Measurements from ENCODE around the gene TUBB1. TPM values are rescaled to one million over a fixed set of nuclear protein-coding genes. Genes with fewer than 3 reads are reported as not detected.

The TUBB1 gene
- total RNA-seq, 4 donors from 2014 or later, result 0.15 TPM; not detected in 3

- Histone ChIP-seq H3K27me3 (no peaks in the 10 kb centered on the region), H3K27ac (no peak overlapping the region), H3K4me1 (peaks cover 0 to 11% (median 0%) of the 10 kb centered on the region in 3 donors), H3K36me3 (peaks cover 0 to 98% of the 10 kb centered on the region in 2 donors), H3K4me3 (no peak overlapping the region), H3K9me3 (no peaks in the 10 kb centered on the region)
- WGBS, 2 donors (ENCODE audit: low coverage in 1 of 2), result 83 to 85% methylated on average over 9 to 11 of the region's 11 CpGs
- TF ChIP-seq POLR2A (IDR thresholded peaks at IDR 0.05), result no peak
- no peak for ATAC-seq
These were observed 20.6 kb upstream of the TUBB1 start for GRCh38 chr20:58998656-58999055.

DNA sequence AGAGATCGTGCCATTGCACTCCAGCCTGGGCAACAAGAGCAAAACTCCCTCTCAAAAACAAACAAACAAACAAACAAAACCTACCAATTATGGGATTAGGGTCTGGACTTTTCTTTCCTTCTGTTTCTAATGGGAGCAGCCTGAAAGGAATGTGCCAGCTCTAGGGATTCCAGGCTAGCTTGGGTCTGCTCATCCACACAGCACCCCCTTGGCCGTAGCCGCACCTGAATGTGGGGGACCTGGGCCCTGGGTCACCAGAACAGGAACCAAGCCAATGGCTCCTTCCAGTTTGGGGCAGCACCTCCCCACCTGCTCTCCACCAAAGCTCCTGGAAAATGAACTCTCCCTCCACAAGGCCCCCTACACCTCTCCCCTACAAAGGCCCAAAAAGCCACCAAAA is 18.9 kb upstream of the TUBB1 start:
- no peaks in the 10 kb centered on the region for H3K27me3 ChIP-seq
- no peak overlapping the region for H3K27ac ChIP-seq
- peaks cover 0 to 90% of the 10 kb centered on the region in 2 donors for H3K36me3 ChIP-seq
- peaks cover 0 to 28% (median 13%) of the 10 kb centered on the region in 3 donors for H3K4me1 ChIP-seq
- H3K9me3 ChIP-seq, result no peaks in the 10 kb centered on the region
- ATAC-seq, result no peak
- WGBS, 2 donors (ENCODE audit: low coverage in 1 of 2), result 50 to 100% methylated on average over 1 to 2 of the region's 3 CpGs
- H3K4me3 ChIP-seq, result no peak overlapping the region
- TF ChIP-seq CTCF (IDR thresholded peaks at IDR 0.05) (no peak), POLR2AphosphoS5 (IDR thresholded peaks at IDR 0.05) (no peak), EP300 (IDR thresholded peaks at IDR 0.05) (no peak), POLR2A (IDR thresholded peaks at IDR 0.05) (no peak)

DNA sequence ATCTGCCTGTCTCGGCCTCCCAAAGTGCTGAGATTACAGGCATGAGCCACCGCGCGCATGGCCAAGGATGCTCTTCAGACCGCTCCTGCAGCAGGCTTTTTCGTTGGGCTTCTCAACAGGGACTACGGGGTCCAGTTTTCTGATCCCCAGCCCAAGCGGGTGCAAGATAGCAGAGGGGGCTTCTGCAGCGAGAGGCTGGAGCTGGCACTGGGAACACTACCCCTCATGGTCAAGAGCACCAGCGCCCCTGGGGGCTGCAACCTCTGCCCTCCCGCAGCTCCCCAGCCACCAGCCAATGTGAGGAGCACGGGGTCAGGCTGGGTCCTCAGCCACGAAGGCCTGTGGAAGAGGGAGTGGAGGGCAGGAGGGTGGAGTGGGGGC is 18.2 kb upstream of the TUBB1 start:
- TF ChIP-seq EP300 (IDR thresholded peaks at IDR 0.05) (no peak), CTCF (IDR thresholded peaks at IDR 0.05) (no peak), POLR2A (IDR thresholded peaks at IDR 0.05) (no peak), POLR2AphosphoS5 (IDR thresholded peaks at IDR 0.05) (no peak)

DNA sequence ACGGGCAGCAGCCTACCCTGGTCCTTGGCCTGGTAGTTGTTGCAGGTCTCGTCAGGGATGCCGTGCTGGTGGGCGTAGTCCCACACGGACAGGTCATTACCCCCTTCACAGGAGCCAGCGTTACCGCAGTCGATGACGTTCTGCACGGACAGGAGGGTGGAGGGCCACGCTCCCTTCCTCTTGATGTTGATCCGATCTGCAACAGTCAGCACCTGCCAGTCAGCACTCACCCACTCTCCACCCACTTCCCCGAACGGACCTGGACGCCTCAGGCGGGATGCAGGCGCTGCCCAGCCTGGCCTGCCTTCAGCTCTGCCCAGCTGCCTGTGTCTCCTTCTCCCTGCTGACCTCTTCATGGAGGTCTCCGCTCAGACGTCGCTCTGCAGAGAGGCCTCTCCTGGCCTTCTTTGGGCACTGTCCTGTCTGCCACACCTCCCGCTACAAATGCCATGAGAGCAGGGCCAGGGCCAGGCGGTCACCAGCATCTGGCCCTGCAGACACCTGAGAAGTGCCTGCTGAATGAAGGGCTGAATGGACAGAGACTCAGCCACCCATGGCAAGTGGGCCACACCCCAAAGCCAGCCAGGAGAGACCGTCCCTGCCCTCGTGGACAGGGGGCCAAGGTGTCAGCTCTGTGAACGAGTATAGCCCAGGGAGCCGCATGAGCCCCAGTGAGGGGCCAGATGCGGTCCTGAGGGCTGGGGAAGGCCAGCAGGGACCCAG is 17.6 kb upstream of the TUBB1 start:
- WGBS, 2 donors (ENCODE audit: low coverage in 1 of 2), result 98% methylated on average over 14 of the region's 27 CpGs; no CpG with 5 or more reads in 1 of the 2 donors
- H3K36me3 ChIP-seq, result peaks cover 0 to 77% of the 10 kb centered on the region in 2 donors
- H3K4me1 ChIP-seq, result peaks cover 0 to 41% (median 25%) of the 10 kb centered on the region in 3 donors
- no peak overlapping the region for H3K4me3 ChIP-seq
- no peaks in the 10 kb centered on the region for H3K27me3 ChIP-seq
- no peaks in the 10 kb centered on the region for H3K9me3 ChIP-seq
- ATAC-seq, result no peak
- no peak overlapping the region for H3K27ac ChIP-seq
- TF ChIP-seq CTCF (IDR thresholded peaks at IDR 0.05), result no peak
- no peak for TF ChIP-seq EP300 (IDR thresholded peaks at IDR 0.05)
- no peak for TF ChIP-seq POLR2A (IDR thresholded peaks at IDR 0.05)
- TF ChIP-seq POLR2AphosphoS5 (IDR thresholded peaks at IDR 0.05), result no peak

More for the DNA sequence above, 18.2 kb upstream of the TUBB1 start:
- H3K9me3 ChIP-seq, result no peaks in the 10 kb centered on the region
- no peak overlapping the region for H3K27ac ChIP-seq
- ATAC-seq, result no peak
- peaks cover 0 to 83% of the 10 kb centered on the region in 2 donors for H3K36me3 ChIP-seq
- no peak overlapping the region for H3K4me3 ChIP-seq
- no CpG with 5 or more reads among the region's 13 CpGs for WGBS, 2 donors (ENCODE audit: low coverage in 1 of 2)
- no peaks in the 10 kb centered on the region for H3K27me3 ChIP-seq
- peaks cover 0 to 35% (median 20%) of the 10 kb centered on the region in 3 donors for H3K4me1 ChIP-seq

GRCh38 chr20:59002388-59002787 is 16.8 kb upstream of the TUBB1 start:
- TF ChIP-seq CTCF (IDR thresholded peaks at IDR 0.05) (no peak), POLR2AphosphoS5 (IDR thresholded peaks at IDR 0.05) (no peak), EP300 (IDR thresholded peaks at IDR 0.05) (no peak), POLR2A (IDR thresholded peaks at IDR 0.05) (no peak)
- 92 to 96% methylated on average over 3 to 6 of the region's 8 CpGs for WGBS, 2 donors (ENCODE audit: low coverage in 1 of 2)
- Histone ChIP-seq H3K4me1 (peaks cover 0 to 44% (median 26%) of the 10 kb centered on the region in 3 donors), H3K9me3 (no peaks in the 10 kb centered on the region), H3K27ac (no peak overlapping the region), H3K36me3 (peaks cover 0 to 70% of the 10 kb centered on the region in 2 donors), H3K27me3 (no peaks in the 10 kb centered on the region), H3K4me3 (no peak overlapping the region)
- no peak for ATAC-seq

All from gastroesophageal sphincter (tissue), 4 donors.